OCI-LY3 (cell line): ENCODE data around the gene ANKS1A.

ENCODE experiments used
- CTCF ChIP-seq: fragments of 200-600, 300-600 bp; sonication (generic); IDR thresholded peaks from 2 replicates; pipeline ENCODE4 v1.5.1; 2014; ENCODE audit warnings: antibody characterized with exemption, low read length, low read depth
- EZH2phosphoT487 ChIP-seq: fragments of 200-600 bp; shearing (Covaris generic); IDR thresholded peaks from 2 replicates; pipeline ENCODE4 v1.6.1; 2018; ENCODE audit warnings: antibody characterized with exemption, mixed run types, low read depth

- no peak for TF ChIP-seq CTCF
- TF ChIP-seq EZH2phosphoT487 = no peak
Measured at GRCh38 chr6:34955442-34955841, 66.4 kb downstream of the ANKS1A start.
